Measurements from ENCODE around the gene NTM.

GRCh38 chr11:132205496-132205895 is 835.1 kb downstream of the NTM start:
- no peak for TF ChIP-seq JUN (IDR thresholded peaks at IDR 0.05; ENCODE audit: borderline replicate concordance, insufficient read depth, insufficient read length, low read depth)
- TF ChIP-seq CTCF (IDR thresholded peaks at IDR 0.05; ENCODE audit: extremely low read depth in 1 of 2, insufficient read depth in 1 of 2, low read depth in 1 of 2, low read length in 2 of 2): no peak
- no peak for TF ChIP-seq POLR2AphosphoS5 (IDR thresholded peaks at IDR 0.05; ENCODE audit: insufficient read depth, low read depth, low read length)
- TF ChIP-seq GATA2 (IDR thresholded peaks at IDR 0.05; ENCODE audit: insufficient read depth, insufficient read length, low read depth, low read length): no peak
- TF ChIP-seq POLR2A (IDR thresholded peaks at IDR 0.05; ENCODE audit: low read depth, low read length): no peak
- TF ChIP-seq EZH2 (IDR thresholded peaks at IDR 0.05; ENCODE audit: borderline replicate concordance, low read depth, low read length, severe bottlenecking): no peak

Measured in endothelial cell of umbilical vein (primary cell).